ENCODE measurements around the gene LENG8.

DNA sequence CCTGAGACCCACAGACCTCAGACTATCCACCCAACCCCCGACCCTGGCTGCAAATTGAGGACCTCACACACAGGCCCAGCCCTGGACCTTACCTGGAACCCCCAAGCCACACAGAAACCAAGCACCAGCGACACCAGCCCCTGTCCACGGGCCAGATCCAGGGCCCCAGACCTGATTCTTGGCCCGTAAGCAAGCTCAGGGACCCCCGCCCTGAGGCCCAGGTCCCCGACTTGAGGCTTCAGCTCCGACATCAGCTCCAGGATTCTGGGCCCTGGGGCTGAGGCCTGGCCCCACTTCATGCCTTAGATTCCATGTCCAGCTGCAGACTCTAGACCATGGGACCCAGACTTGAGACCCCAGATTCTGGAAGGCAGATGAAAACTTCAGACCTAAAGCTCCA, 27.5 kb upstream of the LENG8 start:
- TF ChIP-seq CTCF (IDR thresholded peaks at IDR 0.05; ENCODE audit: insufficient read depth, low read depth, low read length) (no peak), EZH2 (IDR thresholded peaks at IDR 0.05; ENCODE audit: insufficient read depth, low read length) (no peak)

Data from astrocyte (in vitro differentiated cells and primary cell).